G401 (cell line): ENCODE data around the gene TFDP2. TPM values are rescaled to one million over a fixed set of nuclear protein-coding genes. Genes with fewer than 3 reads are reported as not detected.
"Not testable (repeated sequence)": the region's sequence is repeated elsewhere in the genome, so short reads cannot be mapped to it uniquely, and the experiment has no call there.

Experiments used
- DNase-seq: peaks from one replicate; pipeline ENCODE4 v3.0.0-alpha.2; 2015; ENCODE audit warnings: low spot score
- in situ Hi-C: cut with HindIII; loops from 2 replicates; pipeline ENCODE4 v1.10.0; 2016; ENCODE audit warnings: low sequenced_read_pairs, mixed read lengths
- total RNA-seq: library from RNA; depleted of rRNA; stranded (reverse); fragments of >200 nt; shearing (Covaris generic); gene quantifications from 2 replicates; pipeline ENCODE4 v1.2.3, GENCODE V29; 2014; rRNA removed

Gene TFDP2, protein sequence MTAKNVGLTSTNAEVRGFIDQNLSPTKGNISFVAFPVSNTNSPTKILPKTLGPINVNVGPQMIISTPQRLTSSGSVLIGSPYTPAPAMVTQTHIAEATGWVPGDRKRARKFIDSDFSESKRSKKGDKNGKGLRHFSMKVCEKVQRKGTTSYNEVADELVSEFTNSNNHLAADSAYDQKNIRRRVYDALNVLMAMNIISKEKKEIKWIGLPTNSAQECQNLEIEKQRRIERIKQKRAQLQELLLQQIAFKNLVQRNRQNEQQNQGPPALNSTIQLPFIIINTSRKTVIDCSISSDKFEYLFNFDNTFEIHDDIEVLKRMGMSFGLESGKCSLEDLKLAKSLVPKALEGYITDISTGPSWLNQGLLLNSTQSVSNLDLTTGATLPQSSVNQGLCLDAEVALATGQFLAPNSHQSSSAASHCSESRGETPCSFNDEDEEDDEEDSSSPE
- total RNA-seq, result 39.7 and 168 TPM in 2 replicates

- in situ Hi-C loops, result no loop called here
- DNase-seq, result peak; percentile 93
Observed at GRCh38 chr3:142148792-142149672, at the start of gene TFDP2. TFDP2 (minus strand) TSS chr3:142149544; CDS start chr3:142101749, 47,795 bp downstream.

- in situ Hi-C loops, result no loop called here
- DNase-seq, result no peak
Observed at GRCh38 chr3:142188846-142189245, 39.5 kb upstream of the TFDP2 start.

DNA sequence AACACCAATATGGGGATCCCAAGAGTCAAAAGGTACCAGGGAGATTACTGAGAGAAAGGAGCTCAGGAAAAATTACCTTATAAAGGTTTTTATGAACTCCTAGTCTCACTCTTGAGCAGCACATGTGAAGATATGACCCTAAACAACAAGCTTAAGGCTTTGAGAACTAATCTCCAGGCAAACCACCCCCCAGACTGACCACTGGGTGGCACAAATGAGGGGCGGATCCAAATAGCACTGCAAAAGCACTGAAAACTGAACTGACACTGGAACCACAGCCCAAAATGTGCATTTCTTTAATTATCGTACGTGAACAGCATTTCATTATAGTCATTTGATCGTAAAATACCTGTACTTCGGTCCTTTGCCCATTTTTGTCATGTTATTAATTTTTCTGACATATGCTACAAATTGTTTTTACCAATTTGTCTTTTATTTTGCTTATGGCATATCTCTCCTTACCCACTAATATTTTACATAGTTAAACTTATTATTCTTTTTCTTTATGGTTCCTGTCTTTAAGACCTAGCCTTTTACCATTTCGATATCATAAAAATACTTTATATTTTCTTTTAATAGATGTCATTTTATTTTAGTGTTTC, 31.5 kb upstream of the TFDP2 start:
- in situ Hi-C loops, result no loop called here
- peak; percentile 21 for DNase-seq

DNA sequence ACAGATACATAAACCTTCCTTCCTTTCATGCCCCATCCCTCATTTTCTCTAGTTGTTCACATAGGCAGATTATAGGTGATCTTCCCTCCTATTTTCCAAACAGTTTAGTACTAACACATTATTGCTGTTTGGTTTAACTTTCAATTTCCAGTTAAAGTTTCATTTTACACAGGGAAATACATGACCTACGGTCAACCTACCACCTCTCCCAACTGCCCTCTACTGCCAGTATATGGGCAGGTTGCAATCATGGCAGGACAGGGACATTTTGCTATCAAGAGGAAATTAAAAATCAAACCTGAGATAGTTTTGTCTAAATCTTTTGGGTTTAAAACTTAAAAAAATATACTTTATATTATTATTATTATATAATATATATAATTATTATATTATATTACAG, 26.1 kb upstream of the TFDP2 start:
- in situ Hi-C loops, result no loop called here
- no peak for DNase-seq

DNA sequence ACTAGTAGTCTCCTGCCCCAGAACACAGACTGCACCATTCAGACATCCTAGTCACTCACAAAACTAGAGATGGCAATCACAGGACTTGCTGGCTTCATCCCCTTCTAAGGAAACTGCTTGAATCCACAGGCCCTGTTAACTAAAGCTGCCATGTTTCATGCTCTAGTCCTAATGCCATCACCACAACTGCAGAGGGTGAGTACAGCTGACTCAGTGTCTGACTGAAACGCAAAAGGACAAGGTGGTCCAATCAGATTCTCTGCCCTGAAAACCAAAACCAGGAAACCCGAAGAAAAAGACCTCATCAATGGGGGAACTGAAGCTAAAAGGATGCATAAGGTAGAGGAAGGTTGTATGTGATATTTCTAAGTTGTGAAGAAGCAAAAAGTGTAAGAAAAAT, 25.2 kb upstream of the TFDP2 start:
- in situ Hi-C loops, result no loop called here
- DNase-seq, result no peak

GRCh38 chr3:142168514-142168913, 19.2 kb upstream of the TFDP2 start:
- in situ Hi-C loops, result no loop called here
- no peak for DNase-seq

- in situ Hi-C loops, result no loop called here
- DNase-seq, result no peak
Observed at GRCh38 chr3:142165194-142165593, 15.8 kb upstream of the TFDP2 start.

DNA sequence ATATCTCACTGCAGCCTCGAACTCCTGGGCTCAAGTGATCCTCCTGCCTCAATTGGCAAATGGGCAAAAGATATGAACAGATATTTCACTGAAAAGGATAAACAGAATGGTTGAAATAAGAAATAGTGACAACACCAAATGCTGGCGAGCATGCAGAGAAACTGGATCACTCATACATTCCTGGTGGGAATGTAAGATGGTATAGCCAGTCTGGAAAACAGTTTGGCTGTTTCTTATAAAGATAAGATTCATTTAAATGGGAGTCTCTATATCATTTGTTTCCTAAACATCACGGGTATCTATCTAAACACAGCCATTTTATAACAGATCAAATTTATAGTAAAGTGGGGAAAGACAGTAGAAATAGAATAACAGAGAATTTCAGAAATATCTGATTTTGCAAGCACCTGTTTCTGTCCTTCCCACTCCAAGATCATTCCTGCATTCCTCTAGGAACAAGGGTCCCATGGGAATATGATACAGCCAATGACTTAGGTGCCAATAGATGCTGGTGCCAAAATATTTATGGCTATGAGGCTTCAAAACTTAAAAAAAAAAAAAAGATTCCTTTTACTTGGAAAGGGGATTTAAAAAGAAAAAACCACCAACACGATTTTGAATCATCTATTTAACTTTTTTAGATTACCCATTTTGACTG, 9.9 kb upstream of the TFDP2 start:
- in situ Hi-C loops, result no loop called here
- DNase-seq, result no peak

- in situ Hi-C loops, result no loop called here
- DNase-seq, result no peak
Observed at GRCh38 chr3:142154186-142154585, 4.8 kb upstream of the TFDP2 start.

- DNase-seq, result no peak
- in situ Hi-C loops, result no loop called here
Observed at GRCh38 chr3:142152384-142152783, 3.0 kb upstream of the TFDP2 start.

GRCh38 chr3:142151828-142152227, 2.5 kb upstream of the TFDP2 start:
- DNase-seq, result no peak
- in situ Hi-C loops, result no loop called here

- DNase-seq, result no peak
- in situ Hi-C loops, result no loop called here
Observed at GRCh38 chr3:142151240-142151639, 1.9 kb upstream of the TFDP2 start.

- in situ Hi-C loops, result no loop called here
Observed at GRCh38 chr3:142150271-142150670, 927 bp upstream of the TFDP2 start.

DNA sequence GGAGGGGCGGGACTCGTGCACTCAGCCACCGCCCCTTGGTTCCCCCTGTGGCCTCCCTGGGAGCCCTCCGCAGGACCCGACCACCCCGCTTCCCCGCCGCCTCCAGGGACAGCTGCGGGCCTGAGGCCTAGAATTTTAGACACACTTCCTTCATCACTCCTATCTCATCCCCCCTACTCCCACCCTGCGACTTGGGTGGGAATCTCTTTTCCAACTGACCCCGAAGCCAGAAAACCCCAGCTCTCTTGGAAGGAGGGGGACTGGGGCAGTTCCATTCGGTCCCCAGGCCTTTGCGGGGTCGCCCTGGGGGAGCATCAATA, 289 bp upstream of the TFDP2 start:
- DNase-seq, result no peak
- in situ Hi-C loops, result no loop called here

More at GRCh38 chr3:142150271-142150670, 927 bp upstream of the TFDP2 start:
- DNase-seq, result no peak

DNA sequence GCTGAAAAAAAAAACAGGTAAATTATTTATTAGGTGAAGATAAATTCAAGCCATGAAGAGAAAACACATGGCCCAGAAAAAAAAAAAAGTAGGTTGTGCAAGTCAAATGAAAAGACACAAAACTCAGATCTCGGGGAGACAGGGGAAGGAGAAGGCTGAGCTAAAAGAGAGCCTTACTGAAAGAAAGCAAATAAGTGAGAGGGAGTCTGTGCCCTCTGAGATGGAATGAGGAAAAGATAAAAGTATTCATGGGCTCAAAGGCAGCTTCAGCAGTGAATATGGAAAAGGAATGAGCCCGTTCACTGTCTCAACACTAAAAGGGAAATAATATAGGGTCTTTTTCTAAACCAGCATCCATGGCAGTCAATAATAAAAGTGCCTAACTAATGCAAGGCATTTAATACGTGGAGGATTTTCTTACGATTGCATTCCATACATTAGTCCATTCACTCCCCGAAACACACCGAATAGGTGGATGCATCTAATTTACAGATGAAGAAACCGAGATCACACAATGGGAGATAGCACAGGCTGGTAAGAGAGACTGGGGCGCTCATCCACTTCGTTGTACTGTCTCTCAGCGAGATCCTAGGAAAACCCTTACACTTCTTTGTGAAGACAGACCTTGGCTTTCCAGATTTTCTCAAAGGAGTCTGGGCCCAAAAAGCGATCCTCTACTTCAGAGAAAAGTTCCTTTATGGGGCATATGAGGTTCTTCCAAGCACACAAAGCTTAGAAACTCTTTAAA, 1.1 kb downstream of the TFDP2 start:
- DNase-seq, result peak; percentile 47
- in situ Hi-C loops, result no loop called here

- in situ Hi-C loops, DNase-seq: not testable (repeated sequence)
Observed at GRCh38 chr3:142144587-142144986, 4.8 kb downstream of the TFDP2 start.

DNA sequence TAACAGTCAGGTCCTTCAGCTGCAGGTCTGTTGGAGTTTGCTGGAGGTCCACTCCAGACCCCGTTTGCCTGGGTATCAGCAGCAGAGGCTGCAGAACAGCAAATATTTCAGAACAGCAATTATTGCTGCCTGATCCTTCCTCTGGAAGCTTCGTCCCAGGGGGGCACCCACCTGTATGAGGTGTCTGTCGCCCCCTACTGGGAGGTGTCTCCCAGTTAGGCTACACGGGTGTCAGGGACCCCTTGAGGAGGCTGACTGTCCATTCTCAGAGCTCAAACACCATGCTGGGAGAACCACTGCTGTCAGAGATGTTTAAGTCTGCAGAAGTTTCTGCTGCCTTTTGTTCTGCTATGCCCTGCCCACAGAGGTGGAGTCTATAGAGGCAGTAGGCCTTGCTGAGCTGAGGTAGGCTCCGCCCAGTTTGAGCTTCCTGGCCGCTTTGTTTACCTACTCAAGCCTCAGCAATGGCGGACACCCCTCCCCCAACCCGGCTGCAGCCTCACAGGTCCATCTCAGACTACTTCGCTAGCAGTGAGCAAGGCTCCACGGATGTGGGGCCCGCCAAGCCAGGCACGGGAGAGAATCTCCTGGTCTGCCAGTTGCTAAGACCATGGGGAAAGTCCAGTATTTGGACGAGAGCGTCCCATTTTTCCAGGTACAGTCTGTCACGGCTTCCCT, 8.6 kb downstream of the TFDP2 start:
- DNase-seq, in situ Hi-C loops: not testable (repeated sequence)

- DNase-seq, in situ Hi-C loops: not testable (repeated sequence)
Observed at GRCh38 chr3:142137089-142137488, 12.3 kb downstream of the TFDP2 start.
